HUES6 (cell line): Measurements from ENCODE around the gene DACT1.
A peak's percentile ranks its signal among the peaks of the same experiment; 100 is the strongest.

Experiments
- H3K27ac ChIP-seq: 2 replicates; pipeline ENCODE4 v1.7.0; 2013; ENCODE audit warnings: low read depth, mild to moderate bottlenecking, low read length, inconsistent platforms
- H3K27me3 ChIP-seq: 2 replicates; pipeline ENCODE4 v1.6.1; 2013; ENCODE audit warnings: low read length; ENCODE audit not compliant: control insufficient read depth, insufficient read depth
- H3K36me3 ChIP-seq: 2 replicates; pipeline ENCODE4 v1.6.1; 2013; ENCODE audit warnings: low read length; ENCODE audit not compliant: control insufficient read depth, insufficient read depth
- H3K4me1 ChIP-seq: 2 replicates; pipeline ENCODE4 v1.6.1; 2013; ENCODE audit warnings: low read length; ENCODE audit not compliant: control insufficient read depth, insufficient read depth
- H3K4me3 ChIP-seq: 2 replicates; pipeline ENCODE4 v1.5.1; 2013; ENCODE audit warnings: low read depth, low read length
- H3K9ac ChIP-seq: one replicate; pipeline ENCODE4 v1.6.1; 2013; ENCODE audit warnings: mild to moderate bottlenecking, low read length
- H3K9me3 ChIP-seq: 2 replicates; pipeline ENCODE4 v1.6.1; 2013; ENCODE audit warnings: low read depth, low read length; ENCODE audit not compliant: control insufficient read depth, insufficient read depth

Gene DACT1

DNA sequence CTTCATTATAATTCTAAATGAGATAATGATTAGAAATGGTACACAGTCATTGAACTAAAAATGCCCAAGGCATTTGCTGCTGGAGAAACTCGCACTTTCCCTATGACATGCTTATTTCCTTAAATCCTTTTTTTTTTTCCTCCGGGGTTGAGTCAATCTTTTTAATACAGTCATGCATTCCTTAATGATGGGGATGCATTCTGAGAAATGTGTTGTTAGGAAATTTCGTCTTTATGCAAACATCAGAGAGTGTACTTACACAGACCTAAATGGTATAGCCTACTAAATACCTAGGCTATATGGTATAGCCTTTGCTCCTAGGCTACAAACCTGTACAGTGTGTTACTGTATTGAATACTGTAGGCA lies 29.8 kb upstream of the DACT1 start:
- H3K27me3 ChIP-seq = no peaks in the 10 kb centered on the region
- no peak overlapping the region for H3K9ac ChIP-seq
- no peak overlapping the region for H3K27ac ChIP-seq
- H3K36me3 ChIP-seq = no peaks in the 10 kb centered on the region
- no peak overlapping the region for H3K4me3 ChIP-seq
- H3K9me3 ChIP-seq = no peaks in the 10 kb centered on the region
- H3K4me1 ChIP-seq = peaks cover 24% of the 10 kb centered on the region

DNA sequence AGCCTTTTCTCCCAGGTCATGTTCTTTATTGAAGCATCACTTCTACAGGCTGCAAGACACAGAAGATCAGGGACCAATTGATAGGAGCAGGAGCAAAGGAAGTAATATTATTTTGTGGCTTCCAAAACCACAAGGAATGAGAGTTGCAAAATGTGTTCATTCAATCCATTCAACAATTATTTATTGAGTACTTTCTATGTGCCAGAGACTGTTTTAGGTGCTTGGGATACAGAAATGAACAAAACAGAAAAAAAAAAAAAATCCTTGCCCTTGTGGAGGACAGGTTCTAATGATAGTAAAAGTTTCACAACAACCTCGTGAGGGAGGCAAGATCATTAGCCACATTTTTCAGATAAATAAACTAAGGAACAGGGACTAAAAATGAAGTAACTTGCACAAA lies 20.1 kb upstream of the DACT1 start:
- Histone ChIP-seq H3K4me3 (no peak overlapping the region), H3K9ac (no peak overlapping the region), H3K27ac (no peak overlapping the region), H3K9me3 (no peaks in the 10 kb centered on the region), H3K27me3 (no peaks in the 10 kb centered on the region), H3K4me1 (peaks cover 23% of the 10 kb centered on the region), H3K36me3 (no peaks in the 10 kb centered on the region)

DNA sequence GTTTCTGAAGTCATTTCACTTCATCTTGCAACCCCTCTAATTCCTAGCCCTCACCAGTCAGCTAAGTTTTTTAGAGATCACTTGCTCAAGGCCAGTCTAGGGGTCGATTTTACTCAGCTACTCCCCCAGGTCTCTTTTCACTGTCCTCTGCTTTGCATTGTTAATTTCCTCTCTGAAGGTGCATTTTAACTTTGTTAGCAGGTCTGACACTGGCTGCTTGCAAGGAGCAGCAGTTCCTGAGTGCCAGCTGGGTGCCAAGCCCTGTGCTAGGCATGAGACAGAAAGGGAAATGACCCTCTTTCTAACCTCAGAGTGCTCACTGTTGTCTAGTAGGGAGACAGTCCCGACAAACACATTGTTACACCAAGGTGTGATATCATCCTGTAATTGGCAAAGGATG lies 17.8 kb upstream of the DACT1 start:
- H3K4me1 ChIP-seq = peaks cover 34% of the 10 kb centered on the region

DNA sequence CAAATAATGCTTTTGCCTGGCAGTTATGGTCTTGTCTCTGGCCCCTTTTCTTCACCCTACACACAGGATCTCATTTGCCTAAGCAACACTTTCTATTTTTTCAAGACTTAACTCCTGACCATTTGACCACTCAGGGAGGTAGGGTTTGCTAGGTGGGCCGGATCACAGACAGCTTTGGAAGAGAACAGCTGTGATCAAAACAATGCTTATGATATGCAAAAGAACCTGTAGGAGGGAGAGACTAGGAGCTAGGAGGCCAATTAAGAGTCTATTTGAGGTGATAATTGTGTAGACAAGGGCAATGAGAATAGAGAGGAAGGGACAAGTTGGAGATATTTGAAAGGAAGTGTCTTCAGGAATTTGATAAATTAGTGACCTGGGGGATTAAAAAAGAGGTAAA lies 12.3 kb upstream of the DACT1 start:
- no peak overlapping the region for H3K4me3 ChIP-seq
- H3K27ac ChIP-seq = peak overlapping the region; percentile 77; the same call in 1 of the 2 replicates
- H3K9ac ChIP-seq = peak overlapping the region; percentile 63
- peaks cover 71% of the 10 kb centered on the region for H3K4me1 ChIP-seq
- H3K27me3 ChIP-seq = no peaks in the 10 kb centered on the region
- H3K36me3 ChIP-seq = no peaks in the 10 kb centered on the region
- no peaks in the 10 kb centered on the region for H3K9me3 ChIP-seq

More for the DNA sequence above, 17.8 kb upstream of the DACT1 start:
- Histone ChIP-seq H3K9ac (no peak overlapping the region), H3K27me3 (no peaks in the 10 kb centered on the region), H3K4me3 (no peak overlapping the region), H3K36me3 (no peaks in the 10 kb centered on the region), H3K9me3 (no peaks in the 10 kb centered on the region), H3K27ac (no peak overlapping the region)

DNA sequence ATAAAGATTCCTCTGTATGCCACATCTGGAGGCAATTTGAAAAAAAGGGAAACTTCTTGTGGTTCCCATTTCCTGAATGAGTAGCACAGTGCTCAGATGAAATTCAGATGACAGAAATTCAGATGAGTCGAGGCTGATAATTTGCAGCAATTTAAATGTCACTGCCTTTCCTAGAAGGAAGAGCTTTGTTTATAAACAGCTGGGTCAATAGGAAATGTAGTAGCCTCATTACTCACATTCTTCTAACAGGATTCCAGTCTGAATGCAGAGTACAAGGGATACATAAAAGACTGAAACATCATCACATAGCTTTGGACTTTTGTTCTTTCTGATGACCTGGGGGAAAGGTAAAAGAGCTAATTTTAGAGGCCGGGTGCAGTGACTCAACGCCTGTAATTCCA lies 11.3 kb upstream of the DACT1 start:
- Histone ChIP-seq H3K4me1 (peaks cover 71% of the 10 kb centered on the region), H3K9me3 (no peaks in the 10 kb centered on the region), H3K9ac (no peak overlapping the region), H3K27me3 (no peaks in the 10 kb centered on the region), H3K4me3 (no peak overlapping the region), H3K36me3 (no peaks in the 10 kb centered on the region), H3K27ac (peak overlapping the region; percentile 64; the same call in 1 of the 2 replicates)

DNA sequence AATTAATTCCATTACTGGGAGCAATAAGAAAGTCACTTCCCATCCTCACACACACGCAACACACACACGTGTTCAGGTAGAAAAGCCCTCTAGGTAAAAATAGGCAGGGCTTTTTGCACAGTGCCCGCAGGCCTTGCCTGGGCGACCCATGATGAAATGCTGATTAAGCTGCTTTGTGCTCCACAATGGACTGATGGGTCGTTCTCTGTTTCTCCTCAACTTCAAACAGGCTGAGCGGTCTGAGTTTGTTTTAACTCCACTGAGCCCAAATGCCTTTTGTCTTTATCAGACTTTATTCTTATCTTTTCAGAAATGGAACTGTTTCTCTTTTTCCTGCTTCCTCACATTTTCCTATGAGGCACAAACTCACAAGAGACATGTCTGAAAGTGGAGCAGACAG lies 9.4 kb upstream of the DACT1 start:
- H3K27ac ChIP-seq = peak overlapping the region; percentile 81; the same call in 1 of the 2 replicates
- no peak overlapping the region for H3K4me3 ChIP-seq
- H3K4me1 ChIP-seq = peaks cover 76% of the 10 kb centered on the region
- no peaks in the 10 kb centered on the region for H3K27me3 ChIP-seq
- H3K36me3 ChIP-seq = no peaks in the 10 kb centered on the region
- H3K9me3 ChIP-seq = no peaks in the 10 kb centered on the region
- peak overlapping the region; percentile 65 for H3K9ac ChIP-seq

DNA sequence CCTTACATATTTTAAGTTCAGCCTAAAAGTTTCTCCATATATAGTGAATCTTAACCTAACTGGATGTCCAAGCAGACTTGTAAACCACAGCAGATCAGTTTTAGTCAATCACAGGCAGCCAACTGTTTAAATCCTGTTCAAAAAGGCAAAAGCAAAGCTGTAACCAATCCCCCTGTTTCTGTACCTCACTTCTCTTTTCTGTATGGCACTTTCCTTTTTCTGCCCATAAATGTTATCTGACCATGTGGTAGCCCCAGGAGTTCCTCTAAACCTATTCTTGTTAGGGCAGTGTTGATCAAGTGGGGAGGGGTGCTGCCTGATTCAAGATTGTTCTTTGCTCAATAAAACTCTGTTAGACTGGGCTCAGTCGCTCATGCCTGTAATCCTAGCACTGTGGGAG lies 8.5 kb upstream of the DACT1 start:
- no peak overlapping the region for H3K4me3 ChIP-seq
- peaks cover 79% of the 10 kb centered on the region for H3K4me1 ChIP-seq
- H3K36me3 ChIP-seq = no peaks in the 10 kb centered on the region
- no peaks in the 10 kb centered on the region for H3K9me3 ChIP-seq
- peak overlapping the region; percentile 81; the same call in 1 of the 2 replicates for H3K27ac ChIP-seq
- no peaks in the 10 kb centered on the region; the same call in 1 of the 2 replicates for H3K27me3 ChIP-seq
- H3K9ac ChIP-seq = peak overlapping the region; percentile 65

DNA sequence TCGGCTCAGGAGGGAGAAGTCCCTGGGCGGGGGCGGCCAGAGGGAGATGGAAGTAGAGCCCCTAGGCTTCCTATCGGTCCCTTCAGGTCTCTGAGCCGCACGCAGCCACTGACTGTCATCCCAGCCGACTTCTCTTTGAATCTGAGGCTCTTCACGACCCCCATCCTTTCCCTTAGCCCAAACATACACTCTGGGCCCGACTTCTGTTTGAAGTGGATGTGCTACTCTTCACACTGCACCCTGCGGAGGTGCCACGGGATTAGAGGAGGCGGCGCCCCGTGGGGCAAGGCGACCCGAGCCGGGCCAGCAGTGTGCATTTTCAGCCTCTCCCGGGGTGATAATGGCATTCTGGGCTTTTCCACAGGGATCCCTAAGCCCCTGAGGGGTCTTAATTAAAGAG lies 6.0 kb upstream of the DACT1 start:
- Histone ChIP-seq H3K27ac (no peak overlapping the region; the same call in 1 of the 2 replicates), H3K9me3 (no peaks in the 10 kb centered on the region), H3K4me1 (peaks cover 82% of the 10 kb centered on the region), H3K27me3 (peaks cover 5% of the 10 kb centered on the region; the same call in 1 of the 2 replicates), H3K9ac (no peak overlapping the region), H3K36me3 (no peaks in the 10 kb centered on the region), H3K4me3 (no peak overlapping the region)

DNA sequence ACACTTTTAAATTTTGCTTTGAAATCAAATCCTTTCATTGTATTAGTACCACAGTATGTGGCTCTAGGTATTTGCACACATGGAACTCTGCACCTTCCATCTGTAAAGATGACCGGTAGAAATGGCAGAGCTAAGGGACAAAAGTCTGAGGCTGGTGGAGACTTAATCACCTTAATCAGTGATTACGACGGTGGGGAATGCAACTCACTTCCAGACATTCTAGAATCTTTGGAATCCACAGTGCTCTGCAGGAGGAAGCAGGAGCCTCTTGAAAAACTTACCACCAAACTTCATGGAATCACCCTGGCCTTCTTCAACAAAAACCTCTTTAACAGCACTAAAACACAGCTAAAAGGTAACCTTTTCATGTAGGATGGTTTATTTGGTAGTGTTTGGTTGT lies 3.9 kb upstream of the DACT1 start:
- H3K4me3 ChIP-seq = peak overlapping the region; percentile 39; the same call in 1 of the 2 replicates
- no peaks in the 10 kb centered on the region for H3K9me3 ChIP-seq
- peak overlapping the region; percentile 76; the same call in 1 of the 2 replicates for H3K27ac ChIP-seq
- peak overlapping the region; percentile 66 for H3K9ac ChIP-seq
- H3K27me3 ChIP-seq = peaks cover 18% of the 10 kb centered on the region
- H3K4me1 ChIP-seq = peaks cover 67% of the 10 kb centered on the region
- no peaks in the 10 kb centered on the region for H3K36me3 ChIP-seq

DNA sequence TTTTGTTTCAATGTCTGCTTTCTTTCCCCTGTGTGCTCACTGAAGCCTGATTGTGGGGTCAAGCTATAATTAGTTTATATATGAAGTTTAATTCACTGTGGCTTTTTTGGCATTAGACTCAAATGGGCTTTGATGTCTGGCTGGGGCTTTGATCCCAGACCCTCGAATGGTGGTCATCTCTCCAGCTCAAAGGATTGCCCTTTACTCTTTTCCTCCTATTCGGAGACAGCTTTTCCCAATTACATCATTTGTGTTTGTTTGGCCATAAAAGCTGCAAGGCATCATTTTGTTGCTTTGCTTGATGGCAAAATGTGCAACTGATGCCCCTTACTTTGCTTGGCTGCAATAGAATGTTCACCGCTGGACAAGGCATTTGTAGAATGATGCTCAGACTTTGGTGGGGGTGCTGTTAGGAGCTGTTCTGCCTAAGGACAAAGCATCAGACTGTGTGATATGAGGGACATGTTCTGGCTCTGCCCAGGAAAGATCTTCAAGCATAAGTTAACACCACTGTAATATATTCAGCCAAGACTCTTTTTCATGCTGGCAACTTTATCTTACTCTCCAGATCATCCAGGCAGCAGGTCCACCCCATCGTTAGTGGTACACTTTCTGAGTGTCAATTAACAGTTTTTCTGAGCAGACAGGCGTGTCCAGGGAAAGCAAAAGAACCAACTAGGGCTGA lies 3.2 kb upstream of the DACT1 start:
- no peaks in the 10 kb centered on the region for H3K36me3 ChIP-seq
- peak overlapping the region; percentile 76; the same call in 1 of the 2 replicates for H3K27ac ChIP-seq
- peak overlapping the region; percentile 66 for H3K9ac ChIP-seq
- H3K4me3 ChIP-seq = peak overlapping the region; percentile 39; the same call in 1 of the 2 replicates
- H3K27me3 ChIP-seq = peaks cover 25% of the 10 kb centered on the region
- peaks cover 66% of the 10 kb centered on the region for H3K4me1 ChIP-seq
- no peaks in the 10 kb centered on the region for H3K9me3 ChIP-seq

DNA sequence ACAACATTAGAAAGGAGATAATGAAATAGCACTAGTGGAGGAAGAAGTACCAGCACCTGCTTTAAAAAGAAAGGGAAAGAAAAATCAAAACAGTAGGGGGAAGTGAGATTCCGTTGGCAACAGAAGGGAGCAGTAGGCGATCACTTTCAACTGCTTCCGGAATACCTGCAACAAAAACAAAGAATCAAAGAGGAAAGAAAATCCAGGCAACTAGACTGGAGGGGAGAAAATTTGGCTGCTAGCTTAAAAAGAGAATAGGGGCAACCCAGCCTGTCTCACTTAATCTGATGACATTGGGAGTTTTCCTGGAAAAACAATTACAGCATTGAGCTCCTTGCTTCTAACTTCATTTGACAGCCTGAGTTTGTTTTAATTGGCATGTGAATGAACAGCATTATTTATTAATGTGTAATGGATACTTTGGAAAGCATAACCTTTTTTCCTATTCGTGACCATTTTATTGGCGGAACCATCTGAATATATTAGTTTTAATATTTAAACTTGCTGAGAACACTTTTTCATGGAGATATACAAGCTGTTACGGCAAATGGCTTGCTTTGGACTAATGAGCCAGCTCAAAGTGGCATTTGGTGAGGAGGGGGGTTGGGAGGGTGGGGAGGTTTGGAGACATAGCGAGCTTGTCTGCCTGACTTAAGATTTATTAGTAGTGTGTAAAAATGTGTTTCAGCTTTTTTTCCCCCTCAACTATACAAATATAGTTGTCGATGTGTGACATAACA lies 2.5 kb upstream of the DACT1 start:
- H3K36me3 ChIP-seq = no peaks in the 10 kb centered on the region
- peak overlapping the region; percentile 39 for H3K4me3 ChIP-seq
- peak overlapping the region; percentile 76; the same call in 1 of the 2 replicates for H3K27ac ChIP-seq
- peaks cover 66% of the 10 kb centered on the region for H3K4me1 ChIP-seq
- no peaks in the 10 kb centered on the region for H3K9me3 ChIP-seq
- peak overlapping the region; percentile 66 for H3K9ac ChIP-seq
- peaks cover 27% of the 10 kb centered on the region for H3K27me3 ChIP-seq
